GM18517 (cell line): ENCODE results near the gene LRP1B.

ENCODE experiments used
- ATAC-seq: cut with Tn5 transposase; IDR thresholded peaks from one replicate; pipeline ENCODE4 v1.9.1; 2021; ENCODE audit warnings: mild to moderate bottlenecking, moderate library complexity; ENCODE audit not compliant: unreplicated experiment

The LRP1B gene

GRCh38 chr2:140761807-140762206 is 1369.0 kb downstream of the LRP1B start:
- ATAC-seq: no peak

GRCh38 chr2:140759426-140760156 is 1371.2 kb downstream of the LRP1B start:
- ATAC-seq: no peak

GRCh38 chr2:140747665-140748064 is 1383.2 kb downstream of the LRP1B start:
- peak; percentile 85 for ATAC-seq

- no peak for ATAC-seq
Measured at GRCh38 chr2:140747090-140747489, 1383.7 kb downstream of the LRP1B start.

- ATAC-seq: no peak
Measured at GRCh38 chr2:140744379-140744778, 1386.4 kb downstream of the LRP1B start.

- ATAC-seq: no peak
Measured at GRCh38 chr2:140737006-140737405, 1393.8 kb downstream of the LRP1B start.

- ATAC-seq: no peak
Measured at GRCh38 chr2:140734992-140735391, 1395.8 kb downstream of the LRP1B start.

GRCh38 chr2:140718999-140719398 is 1411.8 kb downstream of the LRP1B start:
- ATAC-seq: no peak

- ATAC-seq: no peak
Measured at GRCh38 chr2:140717481-140717880, 1413.3 kb downstream of the LRP1B start.

GRCh38 chr2:140714586-140714985 is 1416.2 kb downstream of the LRP1B start:
- ATAC-seq: no peak

GRCh38 chr2:140711867-140712266 is 1418.9 kb downstream of the LRP1B start:
- ATAC-seq: no peak

- no peak for ATAC-seq
Measured at GRCh38 chr2:140701726-140702125, 1429.1 kb downstream of the LRP1B start.

- ATAC-seq: no peak
Measured at GRCh38 chr2:140698636-140699035, 1432.2 kb downstream of the LRP1B start.

- ATAC-seq: no peak
Measured at GRCh38 chr2:140696449-140696848, 1434.4 kb downstream of the LRP1B start.

- ATAC-seq: no peak
Measured at GRCh38 chr2:140695155-140695554, 1435.7 kb downstream of the LRP1B start.

- ATAC-seq: no peak
Measured at GRCh38 chr2:140687825-140688224, 1443.0 kb downstream of the LRP1B start.

- no peak for ATAC-seq
Measured at GRCh38 chr2:140683658-140684057, 1447.2 kb downstream of the LRP1B start.

- no peak for ATAC-seq
Measured at GRCh38 chr2:140680862-140681261, 1450.0 kb downstream of the LRP1B start.

- no peak for ATAC-seq
Measured at GRCh38 chr2:140679752-140680151, 1451.1 kb downstream of the LRP1B start.

- no peak for ATAC-seq
Measured at GRCh38 chr2:140669911-140670310, 1460.9 kb downstream of the LRP1B start.

GRCh38 chr2:140667203-140667602 is 1463.6 kb downstream of the LRP1B start:
- no peak for ATAC-seq

- no peak for ATAC-seq
Measured at GRCh38 chr2:140662504-140662903, 1468.3 kb downstream of the LRP1B start.
